Vagina (tissue), 2 donors: Measurements from ENCODE around the gene MILR1. TPM values are rescaled to one million over a fixed set of nuclear protein-coding genes. Genes with fewer than 3 reads are reported as not detected.
"Not testable (repeated sequence)": the region's sequence is repeated elsewhere in the genome, so short reads cannot be mapped to it uniquely, and the experiment has no call there.

Source experiments
- DNase-seq, 2 donors: peaks; one replicate each; pipeline ENCODE4 v3.0.0-alpha.2; 2017; ENCODE audit errors: extremely low spot score in 2 of 2
- H3K27ac ChIP-seq: fragments of 200-600 bp; sonication (generic); one replicate; pipeline ENCODE4 v1.5.1; 2019
- H3K27me3 ChIP-seq: fragments of 200-600 bp; sonication (generic); one replicate; pipeline ENCODE4 v1.5.1; 2019
- H3K36me3 ChIP-seq, 2 donors: fragments of 200-600 bp; sonication (generic); one replicate each; pipeline ENCODE4 v1.5.1; 2017 to 2019
- H3K4me1 ChIP-seq: fragments of 200-600 bp; sonication (generic); one replicate; pipeline ENCODE4 v1.5.1; 2019
- H3K4me3 ChIP-seq, 2 donors: fragments of 200-600 bp; sonication (generic); 1 replicate in 1 of 2; 2 replicates in 1 of 2; pipeline ENCODE4 v1.5.1; 2016 to 2019
- H3K9me3 ChIP-seq: fragments of 200-600 bp; sonication (generic); one replicate; pipeline ENCODE4 v1.5.1; 2019
- CTCF ChIP-seq, 3 experiments: fragments of 450-650 bp in 2 of 3; fragments of 200-600 bp in 1 of 3; sonication (generic) in 1 of 3; IDR thresholded peaks; one replicate each; pipeline ENCODE4 v1.5.1; 2017 to 2019; ENCODE audit warnings: antibody characterized with exemption in 3 of 3, mild to moderate bottlenecking in 2 of 3, moderate library complexity in 2 of 3
- POLR2A ChIP-seq, 2 donors: fragments of 450-650 bp; IDR thresholded peaks; one replicate each; pipeline ENCODE4 v1.6.1; 2017; ENCODE audit warnings: antibody characterized with exemption in 2 of 2, mild to moderate bottlenecking in 2 of 2, moderate library complexity in 2 of 2
- POLR2AphosphoS5 ChIP-seq, 2 donors: sonication (generic); formaldehyde crosslinking; IDR thresholded peaks; one replicate each; pipeline ENCODE4 v1.9.0; 2017; ENCODE audit warnings: antibody characterized with exemption in 2 of 2, mild to moderate bottlenecking in 2 of 2, low read depth in 1 of 2; ENCODE audit not compliant: insufficient read depth in 1 of 2
- intact Hi-C: fragments of 100-400 bp; cut with DNase I; formaldehyde crosslinking; loops from one replicate; pipeline ENCODE4 v1.15.1; 2023
- total RNA-seq: library from RNA; depleted of rRNA; stranded (reverse); fragments of >200 nt; gene quantifications from one replicate; pipeline ENCODE4 v1.2.3, GENCODE V29; 2016

Gene MILR1
- total RNA-seq, 1 donor from 2014 or later, result 11.0 TPM

GRCh38 chr17:64420143-64420670 lies 28.7 kb upstream of the MILR1 start:
- intact Hi-C loops, result loop anchor here (5.0 kb wide), 1 partner anchor 72 kb away; no protein-coding TSS in a partner anchor

GRCh38 chr17:64422121-64422520 lies 26.8 kb upstream of the MILR1 start:
- H3K27ac ChIP-seq, H3K9me3 ChIP-seq, H3K27me3 ChIP-seq, H3K4me3 ChIP-seq, H3K36me3 ChIP-seq, DNase-seq: not testable (repeated sequence)
- peaks cover 16% of the 10 kb centered on the region for H3K4me1 ChIP-seq
- intact Hi-C loops, result loop anchor here (5.0 kb wide), 1 partner anchor 70 kb away; no protein-coding TSS in a partner anchor

More at GRCh38 chr17:64420143-64420670, 28.7 kb upstream of the MILR1 start:
- Histone ChIP-seq H3K27ac (no peak overlapping the region), H3K36me3 (no peaks in the 10 kb centered on the region), H3K27me3 (no peaks in the 10 kb centered on the region), H3K9me3 (no peaks in the 10 kb centered on the region), H3K4me3 (no peak overlapping the region), H3K4me1 (peaks cover 16% of the 10 kb centered on the region)
- no peak for DNase-seq
- peak; percentile 42 to 75 (median 69) for TF ChIP-seq CTCF (IDR thresholded peaks at IDR 0.05)
- no peak for TF ChIP-seq POLR2AphosphoS5 (IDR thresholded peaks at IDR 0.05; ENCODE audit: insufficient read depth in 1 of 2, low read depth in 1 of 2)
- no peak for TF ChIP-seq POLR2A (IDR thresholded peaks at IDR 0.05)

- intact Hi-C loops, result loop anchor here (5.0 kb wide), 1 partner anchor 68 kb away; no protein-coding TSS in a partner anchor
- Histone ChIP-seq H3K27me3 (no peaks in the 10 kb centered on the region), H3K36me3 (no peaks in the 10 kb centered on the region), H3K9me3 (no peaks in the 10 kb centered on the region), H3K27ac (no peak overlapping the region), H3K4me1 (peaks cover 10% of the 10 kb centered on the region), H3K4me3 (no peak overlapping the region)
- DNase-seq, result no peak
- no peak for TF ChIP-seq CTCF (IDR thresholded peaks at IDR 0.05)
- no peak for TF ChIP-seq POLR2AphosphoS5 (IDR thresholded peaks at IDR 0.05; ENCODE audit: insufficient read depth in 1 of 2, low read depth in 1 of 2)
- no peak for TF ChIP-seq POLR2A (IDR thresholded peaks at IDR 0.05)
Measured at GRCh38 chr17:64423881-64424280, 25.0 kb upstream of the MILR1 start.

- no peak overlapping the region for H3K27ac ChIP-seq
- intact Hi-C loops, result loop anchor here (5.0 kb wide), 1 partner anchor 68 kb away; no protein-coding TSS in a partner anchor
- TF ChIP-seq CTCF (IDR thresholded peaks at IDR 0.05) (no peak), POLR2A (IDR thresholded peaks at IDR 0.05) (no peak), POLR2AphosphoS5 (IDR thresholded peaks at IDR 0.05; ENCODE audit: insufficient read depth in 1 of 2, low read depth in 1 of 2) (no peak)
Measured at GRCh38 chr17:64424324-64424849, 24.5 kb upstream of the MILR1 start.

GRCh38 chr17:64425191-64425590 lies 23.7 kb upstream of the MILR1 start:
- Histone ChIP-seq H3K9me3 (no peaks in the 10 kb centered on the region), H3K27me3 (no peaks in the 10 kb centered on the region), H3K4me3 (no peak overlapping the region), H3K4me1 (peaks cover 10% of the 10 kb centered on the region), H3K27ac (no peak overlapping the region), H3K36me3 (no peaks in the 10 kb centered on the region)
- intact Hi-C loops, result no loop called here
- TF ChIP-seq POLR2A (IDR thresholded peaks at IDR 0.05) (no peak), POLR2AphosphoS5 (IDR thresholded peaks at IDR 0.05; ENCODE audit: insufficient read depth in 1 of 2, low read depth in 1 of 2) (no peak), CTCF (IDR thresholded peaks at IDR 0.05) (no peak)
- DNase-seq, result no peak

More at GRCh38 chr17:64424324-64424849, 24.5 kb upstream of the MILR1 start:
- peaks cover 10% of the 10 kb centered on the region for H3K4me1 ChIP-seq
- no peak overlapping the region for H3K4me3 ChIP-seq
- no peaks in the 10 kb centered on the region for H3K27me3 ChIP-seq
- DNase-seq, result no peak
- no peaks in the 10 kb centered on the region for H3K36me3 ChIP-seq
- H3K9me3 ChIP-seq, result no peaks in the 10 kb centered on the region
